HUES6 (cell line): ENCODE data around the gene CELA3B.
"Not testable (repeated sequence)": the region's sequence is repeated elsewhere in the genome, so short reads cannot be mapped to it uniquely, and the experiment has no call there.

Experiments
- H3K27ac ChIP-seq: 2 replicates; pipeline ENCODE4 v1.7.0; 2013; ENCODE audit warnings: low read depth, mild to moderate bottlenecking, low read length, inconsistent platforms
- H3K27me3 ChIP-seq: 2 replicates; pipeline ENCODE4 v1.6.1; 2013; ENCODE audit warnings: low read length; ENCODE audit not compliant: control insufficient read depth, insufficient read depth
- H3K36me3 ChIP-seq: 2 replicates; pipeline ENCODE4 v1.6.1; 2013; ENCODE audit warnings: low read length; ENCODE audit not compliant: control insufficient read depth, insufficient read depth
- H3K4me1 ChIP-seq: 2 replicates; pipeline ENCODE4 v1.6.1; 2013; ENCODE audit warnings: low read length; ENCODE audit not compliant: control insufficient read depth, insufficient read depth
- H3K4me3 ChIP-seq: 2 replicates; pipeline ENCODE4 v1.5.1; 2013; ENCODE audit warnings: low read depth, low read length
- H3K9ac ChIP-seq: one replicate; pipeline ENCODE4 v1.6.1; 2013; ENCODE audit warnings: mild to moderate bottlenecking, low read length
- H3K9me3 ChIP-seq: 2 replicates; pipeline ENCODE4 v1.6.1; 2013; ENCODE audit warnings: low read depth, low read length; ENCODE audit not compliant: control insufficient read depth, insufficient read depth

The CELA3B gene, protein sequence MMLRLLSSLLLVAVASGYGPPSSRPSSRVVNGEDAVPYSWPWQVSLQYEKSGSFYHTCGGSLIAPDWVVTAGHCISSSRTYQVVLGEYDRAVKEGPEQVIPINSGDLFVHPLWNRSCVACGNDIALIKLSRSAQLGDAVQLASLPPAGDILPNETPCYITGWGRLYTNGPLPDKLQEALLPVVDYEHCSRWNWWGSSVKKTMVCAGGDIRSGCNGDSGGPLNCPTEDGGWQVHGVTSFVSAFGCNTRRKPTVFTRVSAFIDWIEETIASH

DNA sequence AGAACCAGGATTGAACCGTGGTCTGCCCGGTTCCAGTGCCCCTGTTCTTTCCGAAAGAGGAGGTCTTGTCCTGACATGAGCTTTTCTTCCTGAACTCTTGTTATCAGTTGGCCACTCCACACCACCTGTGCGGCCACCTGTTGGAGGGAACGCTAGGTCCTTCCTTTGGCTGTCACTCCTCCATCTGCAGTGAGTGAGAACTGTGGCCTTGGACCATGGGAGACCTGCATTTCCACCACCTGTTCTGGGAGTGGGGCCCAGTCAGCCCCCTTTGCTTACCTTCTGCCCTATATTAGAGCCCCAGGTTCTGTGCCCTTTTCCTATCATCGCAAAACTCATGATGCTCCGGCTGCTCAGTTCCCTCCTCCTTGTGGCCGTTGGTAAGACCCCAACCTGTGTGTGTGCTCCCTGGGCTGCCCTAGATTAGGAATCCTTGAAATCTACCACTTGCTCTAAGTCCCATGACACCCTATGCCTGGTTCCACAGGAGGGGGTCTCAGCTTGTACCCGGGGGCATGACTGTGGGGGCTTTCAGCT, at the start of gene CELA3B:
Gene CELA3B, plus strand, starts transcription at position 320 of the 537 bp plus-strand sequence. Its CDS starts 18 bp downstream, at position 338.
- not testable (repeated sequence) for H3K9me3 ChIP-seq, H3K4me1 ChIP-seq, H3K9ac ChIP-seq, H3K27ac ChIP-seq, H3K36me3 ChIP-seq, H3K27me3 ChIP-seq, H3K4me3 ChIP-seq

DNA sequence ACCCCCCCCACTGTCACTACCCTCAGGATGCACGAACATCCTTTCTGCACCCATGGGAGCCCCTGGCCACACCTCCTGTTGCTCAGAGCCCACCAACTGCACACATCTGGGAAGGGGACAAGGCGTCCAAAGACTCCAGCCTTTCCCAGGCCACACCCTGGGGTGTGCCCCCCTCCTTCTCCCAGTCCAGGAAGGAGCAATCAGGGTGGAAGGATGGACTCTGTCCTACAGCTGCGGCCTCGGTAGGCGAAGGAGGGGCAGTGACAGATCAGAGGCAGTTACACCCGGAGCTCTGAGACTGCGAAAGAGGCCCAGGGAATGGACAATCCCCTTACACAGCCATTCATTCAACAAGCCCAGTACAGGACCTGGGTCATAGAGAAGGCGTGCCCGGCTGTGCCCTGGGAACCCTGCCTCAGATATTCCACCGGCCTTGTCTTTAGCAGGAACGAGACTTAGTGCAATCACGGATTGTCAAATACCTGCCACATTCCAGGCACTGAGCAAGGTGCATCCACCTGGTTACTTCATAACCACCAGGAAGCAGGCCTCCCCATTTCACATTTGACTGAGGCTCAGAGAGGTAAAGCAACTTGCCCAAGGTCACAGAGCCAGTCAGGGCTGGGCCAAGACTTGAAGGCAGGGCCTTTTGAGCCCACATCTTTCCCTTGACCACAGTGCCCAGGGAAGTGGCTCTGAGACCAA, 49.1 kb upstream of the CELA3B start:
- Histone ChIP-seq H3K27ac (no peak overlapping the region), H3K27me3 (no peaks in the 10 kb centered on the region), H3K4me3 (no peak overlapping the region), H3K36me3 (no peaks in the 10 kb centered on the region), H3K9ac (no peak overlapping the region), H3K4me1 (peaks cover 29% of the 10 kb centered on the region), H3K9me3 (no peaks in the 10 kb centered on the region)

DNA sequence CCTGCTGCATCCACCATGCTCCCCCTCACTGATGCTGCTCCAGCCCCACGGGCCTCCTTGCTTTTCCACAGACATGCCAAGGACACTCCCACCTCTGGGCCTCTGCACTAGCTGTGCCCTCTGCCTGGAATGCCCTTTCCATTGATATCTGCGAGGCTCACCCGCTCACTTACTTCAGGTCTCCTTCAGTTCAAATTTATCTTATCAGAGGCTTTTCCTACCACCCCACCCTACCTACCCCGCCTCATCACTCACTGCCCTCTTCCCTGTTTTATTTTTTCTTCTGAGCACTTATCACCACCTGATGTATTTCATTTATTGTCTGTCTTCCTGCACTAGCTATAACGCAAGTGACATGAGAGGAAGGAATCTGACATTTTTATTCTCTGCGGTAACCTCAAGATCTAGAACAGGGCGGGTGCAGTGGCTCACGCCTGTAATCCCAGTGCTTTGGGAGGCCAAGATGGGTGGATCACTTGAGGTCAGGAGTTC, 46.7 kb upstream of the CELA3B start:
- H3K9ac ChIP-seq = no peak overlapping the region
- no peaks in the 10 kb centered on the region for H3K36me3 ChIP-seq
- no peak overlapping the region for H3K4me3 ChIP-seq
- no peaks in the 10 kb centered on the region for H3K27me3 ChIP-seq
- no peak overlapping the region for H3K27ac ChIP-seq
- no peaks in the 10 kb centered on the region for H3K9me3 ChIP-seq
- H3K4me1 ChIP-seq = peaks cover 34% of the 10 kb centered on the region

DNA sequence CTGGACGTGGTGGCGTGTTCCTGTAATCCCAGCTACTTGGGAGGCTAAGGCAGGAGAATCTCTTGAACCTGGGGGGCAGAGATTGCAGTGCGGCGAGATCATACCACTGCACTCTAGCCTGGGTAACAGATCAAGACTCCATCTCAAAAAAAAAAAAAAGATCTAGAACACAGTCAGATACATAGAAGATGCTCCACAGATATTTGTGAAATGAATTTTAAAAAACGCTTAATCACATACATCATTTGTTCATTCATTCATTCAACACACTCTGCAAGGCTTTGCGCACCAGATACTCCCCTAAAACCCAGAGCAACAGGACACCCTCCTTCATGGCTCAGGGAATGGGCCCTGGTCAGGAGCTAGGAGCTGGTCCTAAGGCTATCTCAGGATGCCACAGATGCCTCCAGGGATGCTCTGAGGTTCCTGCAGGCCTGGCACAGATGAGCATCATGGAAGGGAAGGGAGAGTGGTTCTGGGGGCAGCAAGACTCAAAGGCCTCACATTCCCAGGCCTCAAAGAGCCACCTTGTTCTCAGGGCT, 46.1 kb upstream of the CELA3B start:
- Histone ChIP-seq H3K4me3 (no peak overlapping the region), H3K36me3 (no peaks in the 10 kb centered on the region), H3K9me3 (no peaks in the 10 kb centered on the region), H3K27me3 (no peaks in the 10 kb centered on the region), H3K4me1 (peaks cover 39% of the 10 kb centered on the region), H3K9ac (no peak overlapping the region), H3K27ac (no peak overlapping the region)

DNA sequence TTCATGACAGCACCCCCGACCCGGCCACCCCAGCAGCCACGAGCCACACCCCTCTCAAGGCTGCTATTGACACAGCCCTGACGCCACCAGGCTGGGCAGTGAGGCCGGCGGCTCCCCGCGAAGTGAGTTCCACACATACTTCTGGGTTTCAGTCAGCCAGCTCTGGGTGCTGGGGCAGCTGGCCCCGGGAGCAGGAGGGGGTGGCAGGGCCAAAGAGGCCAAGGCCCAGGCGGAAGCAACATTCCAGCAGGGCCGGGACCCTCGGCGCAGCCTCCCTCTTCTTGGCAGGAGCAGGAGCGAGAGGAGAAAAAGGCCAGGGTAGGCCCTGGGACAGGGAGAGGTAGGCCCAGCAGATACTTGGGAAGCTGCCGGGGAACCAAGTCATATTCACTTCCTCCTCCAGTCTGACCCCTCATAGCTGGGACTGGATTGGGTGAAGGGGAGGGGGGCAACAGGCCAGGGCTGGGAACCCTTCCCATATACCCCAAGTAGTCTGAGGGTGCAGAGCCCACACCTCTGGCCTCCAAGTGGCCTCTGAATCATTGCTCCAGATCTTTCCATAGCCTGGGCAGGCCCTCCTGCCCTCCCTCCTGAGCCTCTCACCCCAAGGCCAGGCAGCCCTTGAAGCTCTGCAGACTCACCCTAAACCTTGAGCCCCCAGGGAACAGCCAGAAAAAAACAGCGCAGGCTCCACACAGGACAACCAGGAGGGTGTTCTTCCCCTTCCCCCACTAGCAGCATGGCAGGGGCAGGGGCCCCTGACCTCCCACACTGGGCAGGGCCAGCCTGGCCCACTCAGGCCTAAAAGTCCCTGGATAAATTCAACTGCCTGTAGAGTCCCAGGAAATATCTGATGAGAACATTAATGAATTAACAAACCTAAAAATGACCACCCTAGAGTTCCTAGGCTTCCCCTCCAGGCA, 45.4 kb upstream of the CELA3B start:
- Histone ChIP-seq H3K4me3 (no peak overlapping the region), H3K27ac (peak overlapping the region; percentile 69), H3K4me1 (peaks cover 45% of the 10 kb centered on the region), H3K9me3 (no peaks in the 10 kb centered on the region), H3K27me3 (no peaks in the 10 kb centered on the region), H3K36me3 (no peaks in the 10 kb centered on the region), H3K9ac (no peak overlapping the region)

DNA sequence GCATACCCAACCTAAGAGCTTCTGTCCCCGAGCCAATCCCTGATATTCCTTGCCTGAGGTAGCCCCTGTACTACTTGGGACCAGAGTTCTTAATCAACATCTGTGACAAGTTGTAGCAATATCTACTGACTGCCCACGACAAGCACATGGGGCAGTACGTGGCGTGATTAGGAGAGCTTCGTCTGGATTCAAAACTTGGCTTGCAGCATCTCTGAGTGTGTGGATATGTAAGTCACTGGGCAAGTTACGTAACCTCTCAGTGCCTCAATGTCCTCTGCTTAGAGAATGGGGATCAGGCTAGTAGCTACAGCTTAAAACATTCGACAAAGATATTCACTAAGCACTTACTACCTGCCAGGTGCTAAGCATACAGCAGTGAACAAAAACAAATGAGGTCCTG, 44.7 kb upstream of the CELA3B start:
- no peak overlapping the region for H3K9ac ChIP-seq
- H3K9me3 ChIP-seq = no peaks in the 10 kb centered on the region
- peak overlapping the region; percentile 69; the same call in 1 of the 2 replicates for H3K27ac ChIP-seq
- H3K27me3 ChIP-seq = no peaks in the 10 kb centered on the region
- H3K4me3 ChIP-seq = no peak overlapping the region
- H3K4me1 ChIP-seq = peaks cover 48% of the 10 kb centered on the region
- no peaks in the 10 kb centered on the region for H3K36me3 ChIP-seq

DNA sequence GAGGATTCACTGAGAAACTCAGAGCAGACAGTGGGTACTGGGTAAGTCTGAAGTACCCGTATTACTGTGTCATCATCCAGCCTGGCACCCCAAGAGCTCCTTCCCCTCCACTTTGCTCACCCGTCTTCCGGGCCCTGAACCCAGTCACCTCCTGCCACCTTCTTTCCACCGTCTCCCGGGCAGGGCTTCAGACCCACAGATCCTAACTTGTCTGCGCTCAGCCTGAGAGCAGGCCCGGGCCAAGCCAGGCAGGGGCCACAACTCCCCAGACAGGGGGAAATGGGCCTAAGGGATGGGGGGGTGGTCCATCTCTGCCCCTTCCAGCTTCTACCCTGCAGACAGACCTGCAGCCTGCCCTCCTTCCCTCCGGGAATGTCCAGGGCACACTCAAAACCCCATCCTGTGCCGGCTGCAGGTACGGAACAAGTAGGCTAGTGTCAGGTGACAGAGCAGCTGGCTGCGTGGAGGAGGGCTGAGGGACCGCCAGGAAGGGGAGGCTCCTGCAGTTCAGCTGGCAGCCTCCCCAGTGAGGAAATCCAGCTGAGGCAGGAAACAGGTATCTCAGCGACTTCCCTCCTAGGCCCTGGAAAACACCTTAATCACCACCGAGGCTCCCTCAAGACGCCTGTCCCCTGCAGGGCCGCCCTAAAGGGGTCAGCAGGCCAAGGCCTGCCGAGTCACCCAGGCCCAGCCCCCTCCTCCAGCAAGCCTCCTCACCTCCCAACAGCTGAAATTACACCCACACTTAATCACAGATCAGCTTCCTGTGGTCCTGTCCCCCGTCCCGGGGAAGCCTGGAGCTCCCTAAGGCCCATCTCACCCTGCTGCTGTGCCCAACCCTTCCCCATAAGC, 43.2 kb upstream of the CELA3B start:
- Histone ChIP-seq H3K36me3 (no peaks in the 10 kb centered on the region), H3K4me1 (peaks cover 48% of the 10 kb centered on the region), H3K4me3 (no peak overlapping the region), H3K9me3 (no peaks in the 10 kb centered on the region), H3K27ac (0 out of 2 replicates have a peak overlapping the region, but pooled peaks have one; percentile 29), H3K27me3 (no peaks in the 10 kb centered on the region), H3K9ac (peak overlapping the region; percentile 36)

DNA sequence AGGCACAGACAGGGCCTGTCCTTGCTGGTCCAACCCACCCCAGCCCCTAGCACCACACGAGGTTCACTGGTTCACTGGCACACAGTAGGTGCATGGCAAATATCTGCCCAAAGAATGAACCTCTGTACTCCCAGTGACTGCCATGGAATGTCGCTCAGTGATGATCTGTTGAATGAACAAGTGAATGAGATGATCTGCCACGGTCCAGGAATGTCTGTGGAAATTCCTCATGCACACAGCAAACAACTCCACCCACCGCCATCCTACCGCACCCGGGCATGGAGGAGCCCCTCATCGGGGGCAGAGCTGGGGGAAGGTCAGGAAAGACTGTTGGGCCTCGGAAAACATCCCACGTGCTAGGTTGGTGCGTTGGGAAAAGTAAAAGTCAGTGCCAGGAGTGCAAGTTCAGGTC, 41.4 kb upstream of the CELA3B start:
- peak overlapping the region; percentile 70; the same call in 1 of the 2 replicates for H3K4me3 ChIP-seq
- peak overlapping the region; percentile 25 for H3K9ac ChIP-seq
- peaks cover 48% of the 10 kb centered on the region for H3K4me1 ChIP-seq
- no peaks in the 10 kb centered on the region for H3K9me3 ChIP-seq
- no peak overlapping the region for H3K27ac ChIP-seq
- H3K27me3 ChIP-seq = no peaks in the 10 kb centered on the region
- H3K36me3 ChIP-seq = no peaks in the 10 kb centered on the region

DNA sequence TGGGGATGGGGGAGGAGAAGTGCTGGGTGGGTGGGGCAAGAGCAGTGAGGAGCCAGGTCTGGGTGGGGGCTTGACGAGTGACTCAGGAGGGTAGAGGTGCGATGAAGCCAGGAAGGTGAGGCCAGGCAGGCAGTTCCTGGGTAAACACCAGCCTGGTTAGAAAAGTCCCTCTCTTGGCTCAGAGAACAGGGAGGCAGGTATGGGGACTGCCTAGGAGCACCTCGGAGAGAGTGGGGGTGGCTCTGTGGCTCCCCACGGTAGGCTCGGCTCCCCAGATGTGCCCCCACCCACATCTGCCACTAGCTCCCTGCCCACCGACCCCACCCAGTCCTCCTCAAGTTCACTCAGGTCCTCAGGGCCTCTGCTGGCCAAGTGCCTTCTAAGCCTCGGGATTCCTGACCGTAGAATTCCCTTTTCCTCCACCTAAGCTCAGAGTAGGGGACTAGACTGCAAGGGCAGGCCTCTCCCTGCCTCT, 40.9 kb upstream of the CELA3B start:
- Histone ChIP-seq H3K27ac (no peak overlapping the region), H3K36me3 (no peaks in the 10 kb centered on the region), H3K9me3 (no peaks in the 10 kb centered on the region), H3K9ac (peak overlapping the region; percentile 47), H3K4me1 (peaks cover 47% of the 10 kb centered on the region), H3K27me3 (no peaks in the 10 kb centered on the region), H3K4me3 (peak overlapping the region; percentile 70)
